ENCODE data around the gene ST6GALNAC3.
"Not testable (repeated sequence)": the region's sequence is repeated elsewhere in the genome, so short reads cannot be mapped to it uniquely, and the experiment has no call there.

ST6GALNAC3 gene

DNA sequence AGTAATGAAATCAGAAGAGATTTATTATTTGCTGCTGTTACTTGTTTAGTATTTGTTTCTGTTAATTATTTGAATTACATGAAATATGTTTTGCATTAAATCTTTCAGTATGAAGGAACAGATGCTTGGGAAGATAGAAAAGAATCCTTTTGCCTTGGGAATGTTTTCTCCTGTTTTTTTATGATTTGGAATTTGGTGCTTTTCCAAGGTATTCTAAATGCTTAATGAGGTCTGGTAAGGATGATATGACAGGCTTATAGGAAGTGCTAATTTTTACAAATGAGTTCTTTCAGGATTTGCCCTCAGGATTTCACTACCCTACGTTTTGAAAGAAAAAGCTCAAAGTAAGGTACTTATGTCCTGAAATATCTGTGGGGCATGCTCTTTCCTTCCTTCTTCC is 25.6 kb upstream of the ST6GALNAC3 start:
- H3K27me3 ChIP-seq (ENCODE audit: control insufficient read depth in 2 of 2, insufficient read depth in 2 of 2, low read length in 2 of 2) = no peaks in the 10 kb centered on the region
- no peak overlapping the region for H3K4me3 ChIP-seq (ENCODE audit: low read length in 2 of 2)
- no peak overlapping the region for H3K27ac ChIP-seq (ENCODE audit: low read depth in 2 of 2, low read length in 2 of 2)
- no peaks in the 10 kb centered on the region for H3K4me1 ChIP-seq (ENCODE audit: control insufficient read depth in 2 of 2, insufficient read depth in 2 of 2, low read length in 2 of 2)
- no peak overlapping the region for H3K9ac ChIP-seq (ENCODE audit: low read depth in 1 of 2, low read length in 2 of 2)
- no peaks in the 10 kb centered on the region for H3K9me3 ChIP-seq (ENCODE audit: control insufficient read depth in 2 of 2, low read length in 2 of 2)
- no peaks in the 10 kb centered on the region for H3K36me3 ChIP-seq (ENCODE audit: control insufficient read depth in 2 of 2, insufficient read depth in 2 of 2, low read length in 2 of 2)

DNA sequence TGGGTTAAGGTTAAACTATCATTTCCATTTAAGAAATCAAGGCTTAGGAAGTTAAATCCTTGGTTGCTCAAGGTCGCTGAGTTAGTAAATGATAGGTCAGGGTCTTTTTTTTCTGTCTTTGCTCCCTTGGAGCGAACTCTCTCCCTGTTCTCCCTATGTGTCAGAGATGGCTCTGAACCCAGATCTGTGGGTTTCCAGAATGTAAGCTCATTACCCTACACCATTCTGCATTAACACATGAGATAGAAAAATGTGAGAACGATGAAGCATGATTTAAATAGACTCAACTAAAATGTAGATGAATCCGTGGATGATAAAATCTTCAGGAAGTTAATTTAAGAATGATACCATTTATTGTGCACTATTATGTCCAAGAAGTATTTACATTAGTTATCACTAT is 25.0 kb upstream of the ST6GALNAC3 start:
- H3K4me1 ChIP-seq (ENCODE audit: control insufficient read depth in 2 of 2, insufficient read depth in 2 of 2, low read length in 2 of 2) = no peaks in the 10 kb centered on the region
- H3K9me3 ChIP-seq (ENCODE audit: control insufficient read depth in 2 of 2, low read length in 2 of 2) = no peaks in the 10 kb centered on the region
- H3K36me3 ChIP-seq (ENCODE audit: control insufficient read depth in 2 of 2, insufficient read depth in 2 of 2, low read length in 2 of 2) = no peaks in the 10 kb centered on the region
- no peaks in the 10 kb centered on the region for H3K27me3 ChIP-seq (ENCODE audit: control insufficient read depth in 2 of 2, insufficient read depth in 2 of 2, low read length in 2 of 2)
- no peak overlapping the region for H3K4me3 ChIP-seq (ENCODE audit: low read length in 2 of 2)
- no peak overlapping the region for H3K9ac ChIP-seq (ENCODE audit: low read depth in 1 of 2, low read length in 2 of 2)
- no peak overlapping the region for H3K27ac ChIP-seq (ENCODE audit: low read depth in 2 of 2, low read length in 2 of 2)

DNA sequence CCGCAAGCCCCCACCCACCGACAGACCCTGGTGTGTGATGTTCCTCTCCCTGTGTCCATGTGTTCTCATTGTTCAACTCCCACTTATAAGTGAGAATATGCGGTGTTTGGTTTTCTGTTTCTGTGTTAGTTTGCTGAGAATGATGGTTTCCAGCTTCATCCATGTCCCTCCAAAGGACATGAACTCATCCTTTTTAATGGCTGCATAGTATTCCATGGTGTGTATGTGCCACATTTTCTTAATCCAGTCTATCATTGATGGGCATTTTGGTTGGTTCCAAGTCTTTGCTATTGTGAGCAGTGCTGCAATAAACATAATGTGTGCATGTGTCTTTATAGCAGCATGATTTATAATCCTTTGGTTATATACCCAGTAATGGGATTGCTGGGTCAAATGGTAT is 24.5 kb upstream of the ST6GALNAC3 start:
- not testable (repeated sequence) for H3K36me3 ChIP-seq (ENCODE audit: control insufficient read depth in 2 of 2, insufficient read depth in 2 of 2, low read length in 2 of 2); H3K4me1 ChIP-seq (ENCODE audit: control insufficient read depth in 2 of 2, insufficient read depth in 2 of 2, low read length in 2 of 2); H3K9me3 ChIP-seq (ENCODE audit: control insufficient read depth in 2 of 2, low read length in 2 of 2); H3K9ac ChIP-seq (ENCODE audit: low read depth in 1 of 2, low read length in 2 of 2); H3K27ac ChIP-seq (ENCODE audit: low read depth in 2 of 2, low read length in 2 of 2); H3K27me3 ChIP-seq (ENCODE audit: control insufficient read depth in 2 of 2, insufficient read depth in 2 of 2, low read length in 2 of 2); H3K4me3 ChIP-seq (ENCODE audit: low read length in 2 of 2)

DNA sequence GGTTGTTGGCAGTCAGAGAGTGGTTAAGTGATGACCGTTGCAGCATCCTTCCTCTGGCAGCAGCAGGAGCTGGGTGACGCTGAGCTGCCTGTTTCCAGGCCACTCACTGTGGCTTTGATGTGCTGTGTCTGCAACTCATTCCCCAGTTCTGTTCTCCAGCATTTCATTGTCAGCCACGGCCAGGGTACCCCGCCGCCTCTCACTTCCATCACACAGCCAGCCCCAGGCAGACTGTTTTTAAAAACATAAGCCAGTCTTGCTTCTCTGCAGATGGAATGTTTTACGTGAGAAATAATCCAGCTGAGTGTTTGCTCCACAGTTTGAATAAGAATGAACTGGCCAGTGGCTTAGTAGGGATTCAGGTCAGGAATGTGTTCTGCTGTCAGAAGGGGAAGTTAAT is 21.5 kb upstream of the ST6GALNAC3 start:
- H3K4me1 ChIP-seq (ENCODE audit: control insufficient read depth in 2 of 2, insufficient read depth in 2 of 2, low read length in 2 of 2) = no peaks in the 10 kb centered on the region
- H3K4me3 ChIP-seq (ENCODE audit: low read length in 2 of 2) = no peak overlapping the region
- H3K36me3 ChIP-seq (ENCODE audit: control insufficient read depth in 2 of 2, insufficient read depth in 2 of 2, low read length in 2 of 2) = no peaks in the 10 kb centered on the region
- no peaks in the 10 kb centered on the region for H3K9me3 ChIP-seq (ENCODE audit: control insufficient read depth in 2 of 2, low read length in 2 of 2)
- no peak overlapping the region for H3K9ac ChIP-seq (ENCODE audit: low read depth in 1 of 2, low read length in 2 of 2)
- H3K27me3 ChIP-seq (ENCODE audit: control insufficient read depth in 2 of 2, insufficient read depth in 2 of 2, low read length in 2 of 2) = no peaks in the 10 kb centered on the region
- H3K27ac ChIP-seq (ENCODE audit: low read depth in 2 of 2, low read length in 2 of 2) = no peak overlapping the region

DNA sequence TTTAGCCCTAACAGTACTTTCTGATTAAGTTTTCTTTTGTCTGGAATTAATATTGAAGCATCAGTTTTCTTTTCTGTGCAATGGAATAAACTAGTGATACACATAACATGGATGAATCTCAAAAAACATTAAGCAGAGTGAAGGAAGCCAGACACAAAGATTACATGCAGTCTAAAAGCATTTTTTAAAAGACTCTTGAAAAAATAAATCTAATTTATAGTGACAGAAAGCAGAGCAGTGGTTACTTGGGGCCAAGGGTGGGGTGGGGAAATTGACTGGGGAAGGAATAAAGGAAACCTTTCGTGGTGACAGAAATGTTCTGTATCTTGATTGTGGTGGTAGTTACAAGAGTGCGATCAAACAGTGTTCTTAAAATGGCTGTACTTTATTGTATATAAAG is 20.2 kb upstream of the ST6GALNAC3 start:
- Histone ChIP-seq H3K4me1 (ENCODE audit: control insufficient read depth in 2 of 2, insufficient read depth in 2 of 2, low read length in 2 of 2) (no peaks in the 10 kb centered on the region), H3K27ac (ENCODE audit: low read depth in 2 of 2, low read length in 2 of 2) (no peak overlapping the region), H3K9ac (ENCODE audit: low read depth in 1 of 2, low read length in 2 of 2) (no peak overlapping the region), H3K4me3 (ENCODE audit: low read length in 2 of 2) (no peak overlapping the region), H3K36me3 (ENCODE audit: control insufficient read depth in 2 of 2, insufficient read depth in 2 of 2, low read length in 2 of 2) (no peaks in the 10 kb centered on the region), H3K9me3 (ENCODE audit: control insufficient read depth in 2 of 2, low read length in 2 of 2) (no peaks in the 10 kb centered on the region), H3K27me3 (ENCODE audit: control insufficient read depth in 2 of 2, insufficient read depth in 2 of 2, low read length in 2 of 2) (no peaks in the 10 kb centered on the region)

DNA sequence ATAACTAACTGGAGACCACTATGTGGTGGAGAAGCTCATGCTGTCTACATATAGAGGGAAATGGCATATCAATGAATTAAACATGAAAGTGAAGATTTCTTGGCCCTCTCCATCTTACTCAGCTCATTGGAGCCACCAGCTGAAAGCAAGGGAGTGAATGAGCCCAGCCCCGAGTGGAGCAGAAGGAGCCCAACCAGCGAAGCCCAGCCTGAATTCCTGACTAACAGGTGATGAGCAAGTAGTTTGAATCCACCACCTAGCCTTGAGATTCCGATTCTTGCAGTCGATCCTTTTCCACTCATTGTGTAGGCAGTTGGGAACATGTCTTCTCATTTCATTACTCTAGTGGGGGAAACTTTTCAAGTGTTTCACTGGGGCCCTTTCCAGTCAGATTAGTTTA is 18.6 kb upstream of the ST6GALNAC3 start:
- no peak overlapping the region for H3K4me3 ChIP-seq (ENCODE audit: low read length in 2 of 2)
- no peak overlapping the region for H3K27ac ChIP-seq (ENCODE audit: low read depth in 2 of 2, low read length in 2 of 2)
- no peaks in the 10 kb centered on the region for H3K36me3 ChIP-seq (ENCODE audit: control insufficient read depth in 2 of 2, insufficient read depth in 2 of 2, low read length in 2 of 2)
- no peaks in the 10 kb centered on the region for H3K9me3 ChIP-seq (ENCODE audit: control insufficient read depth in 2 of 2, low read length in 2 of 2)
- no peak overlapping the region for H3K9ac ChIP-seq (ENCODE audit: low read depth in 1 of 2, low read length in 2 of 2)
- H3K4me1 ChIP-seq (ENCODE audit: control insufficient read depth in 2 of 2, insufficient read depth in 2 of 2, low read length in 2 of 2) = no peaks in the 10 kb centered on the region
- no peaks in the 10 kb centered on the region for H3K27me3 ChIP-seq (ENCODE audit: control insufficient read depth in 2 of 2, insufficient read depth in 2 of 2, low read length in 2 of 2)

DNA sequence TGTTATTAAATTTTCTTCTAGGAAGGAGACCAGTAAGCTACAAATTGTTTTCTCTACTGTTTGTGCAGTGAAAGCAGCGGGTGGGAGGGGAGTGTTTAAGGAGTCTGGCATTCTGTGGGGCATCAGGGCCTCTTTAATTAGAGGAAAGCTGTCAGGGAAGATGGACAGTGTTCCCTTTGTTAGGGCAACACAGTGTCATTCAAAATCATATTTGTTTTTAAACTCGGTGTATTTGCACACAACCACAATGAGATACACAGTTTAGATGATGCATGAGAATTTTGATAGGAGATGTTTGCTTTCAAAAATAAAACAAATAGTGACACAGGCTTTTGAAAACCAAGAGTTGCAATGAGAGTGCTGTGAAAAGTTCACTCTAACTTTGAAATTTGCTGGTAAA is 15.1 kb upstream of the ST6GALNAC3 start:
- Histone ChIP-seq H3K9ac (ENCODE audit: low read depth in 1 of 2, low read length in 2 of 2) (no peak overlapping the region), H3K4me1 (ENCODE audit: control insufficient read depth in 2 of 2, insufficient read depth in 2 of 2, low read length in 2 of 2) (no peaks in the 10 kb centered on the region), H3K4me3 (ENCODE audit: low read length in 2 of 2) (no peak overlapping the region), H3K36me3 (ENCODE audit: control insufficient read depth in 2 of 2, insufficient read depth in 2 of 2, low read length in 2 of 2) (no peaks in the 10 kb centered on the region), H3K27ac (ENCODE audit: low read depth in 2 of 2, low read length in 2 of 2) (no peak overlapping the region), H3K9me3 (ENCODE audit: control insufficient read depth in 2 of 2, low read length in 2 of 2) (no peaks in the 10 kb centered on the region), H3K27me3 (ENCODE audit: control insufficient read depth in 2 of 2, insufficient read depth in 2 of 2, low read length in 2 of 2) (no peaks in the 10 kb centered on the region)

DNA sequence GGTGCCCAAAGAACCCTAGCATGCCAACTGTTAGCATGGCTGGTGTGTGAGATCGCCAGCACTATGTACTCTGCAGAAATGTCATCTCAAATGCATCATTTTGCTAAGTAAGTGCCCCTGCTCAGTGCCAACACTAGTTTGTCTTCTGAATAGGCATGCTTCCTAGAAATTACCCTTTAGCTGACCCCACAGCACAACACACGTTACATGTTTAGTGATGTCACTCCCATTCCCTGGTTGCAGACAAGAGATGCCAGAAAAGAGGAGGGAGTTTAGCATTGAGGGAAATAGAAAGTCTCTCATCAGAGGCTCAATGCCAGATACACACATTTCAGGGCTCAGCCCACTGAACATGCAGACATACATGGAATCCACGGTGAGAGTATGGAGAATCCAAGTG is 9.3 kb upstream of the ST6GALNAC3 start:
- H3K4me1 ChIP-seq (ENCODE audit: control insufficient read depth in 2 of 2, insufficient read depth in 2 of 2, low read length in 2 of 2) = peaks cover 0 to 3% of the 10 kb centered on the region in 2 donors
- H3K27ac ChIP-seq (ENCODE audit: low read depth in 2 of 2, low read length in 2 of 2) = no peak overlapping the region
- H3K9ac ChIP-seq (ENCODE audit: low read depth in 1 of 2, low read length in 2 of 2) = no peak overlapping the region
- no peak overlapping the region for H3K4me3 ChIP-seq (ENCODE audit: low read length in 2 of 2)
- no peaks in the 10 kb centered on the region for H3K27me3 ChIP-seq (ENCODE audit: control insufficient read depth in 2 of 2, insufficient read depth in 2 of 2, low read length in 2 of 2)
- H3K36me3 ChIP-seq (ENCODE audit: control insufficient read depth in 2 of 2, insufficient read depth in 2 of 2, low read length in 2 of 2) = no peaks in the 10 kb centered on the region
- H3K9me3 ChIP-seq (ENCODE audit: control insufficient read depth in 2 of 2, low read length in 2 of 2) = no peaks in the 10 kb centered on the region

DNA sequence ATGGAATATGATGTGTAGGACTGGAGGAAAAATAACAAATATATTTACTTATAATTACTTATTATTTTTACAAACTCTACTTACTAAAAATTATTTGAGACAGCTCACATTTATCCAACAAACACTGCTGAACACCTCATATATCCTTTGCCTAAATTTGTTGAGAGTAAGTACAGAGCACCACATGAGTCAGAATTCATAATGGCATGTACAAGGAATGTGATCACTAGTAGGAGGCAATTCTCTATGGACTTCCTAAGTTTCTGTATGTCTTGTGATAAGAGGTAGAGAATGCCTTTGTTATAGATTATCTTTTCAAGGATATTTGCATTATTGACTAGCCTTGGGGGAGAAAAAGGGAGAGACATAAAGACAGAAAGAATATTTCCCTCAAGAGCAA is 8.2 kb upstream of the ST6GALNAC3 start:
- Histone ChIP-seq H3K9me3 (ENCODE audit: control insufficient read depth in 2 of 2, low read length in 2 of 2) (no peaks in the 10 kb centered on the region), H3K9ac (ENCODE audit: low read depth in 1 of 2, low read length in 2 of 2) (no peak overlapping the region), H3K27ac (ENCODE audit: low read depth in 2 of 2, low read length in 2 of 2) (no peak overlapping the region), H3K4me1 (ENCODE audit: control insufficient read depth in 2 of 2, insufficient read depth in 2 of 2, low read length in 2 of 2) (peaks cover 0 to 3% of the 10 kb centered on the region in 2 donors), H3K4me3 (ENCODE audit: low read length in 2 of 2) (no peak overlapping the region), H3K36me3 (ENCODE audit: control insufficient read depth in 2 of 2, insufficient read depth in 2 of 2, low read length in 2 of 2) (no peaks in the 10 kb centered on the region), H3K27me3 (ENCODE audit: control insufficient read depth in 2 of 2, insufficient read depth in 2 of 2, low read length in 2 of 2) (no peaks in the 10 kb centered on the region)

DNA sequence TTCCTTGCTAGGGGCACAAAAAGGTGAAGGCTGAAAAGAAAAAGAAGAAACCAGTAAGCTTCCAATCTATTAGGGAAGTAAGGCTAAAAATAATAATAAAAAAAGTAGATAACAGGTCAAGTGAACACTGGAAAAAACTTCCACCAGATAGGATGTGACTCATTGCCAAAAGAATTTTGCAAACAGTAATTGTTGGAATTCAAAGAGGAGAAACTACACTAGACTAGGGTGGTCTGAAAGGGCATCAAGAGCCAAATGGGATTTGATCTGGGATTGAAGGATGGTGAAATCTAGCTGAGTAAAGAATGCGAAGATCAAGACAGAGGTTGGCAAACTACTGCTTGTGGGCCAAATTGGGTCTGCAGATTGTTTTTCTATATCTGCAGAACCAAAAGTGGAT is 6.0 kb upstream of the ST6GALNAC3 start:
- H3K27ac ChIP-seq (ENCODE audit: low read depth in 2 of 2, low read length in 2 of 2) = no peak overlapping the region
- H3K4me3 ChIP-seq (ENCODE audit: low read length in 2 of 2) = no peak overlapping the region
- H3K36me3 ChIP-seq (ENCODE audit: control insufficient read depth in 2 of 2, insufficient read depth in 2 of 2, low read length in 2 of 2) = no peaks in the 10 kb centered on the region

DNA sequence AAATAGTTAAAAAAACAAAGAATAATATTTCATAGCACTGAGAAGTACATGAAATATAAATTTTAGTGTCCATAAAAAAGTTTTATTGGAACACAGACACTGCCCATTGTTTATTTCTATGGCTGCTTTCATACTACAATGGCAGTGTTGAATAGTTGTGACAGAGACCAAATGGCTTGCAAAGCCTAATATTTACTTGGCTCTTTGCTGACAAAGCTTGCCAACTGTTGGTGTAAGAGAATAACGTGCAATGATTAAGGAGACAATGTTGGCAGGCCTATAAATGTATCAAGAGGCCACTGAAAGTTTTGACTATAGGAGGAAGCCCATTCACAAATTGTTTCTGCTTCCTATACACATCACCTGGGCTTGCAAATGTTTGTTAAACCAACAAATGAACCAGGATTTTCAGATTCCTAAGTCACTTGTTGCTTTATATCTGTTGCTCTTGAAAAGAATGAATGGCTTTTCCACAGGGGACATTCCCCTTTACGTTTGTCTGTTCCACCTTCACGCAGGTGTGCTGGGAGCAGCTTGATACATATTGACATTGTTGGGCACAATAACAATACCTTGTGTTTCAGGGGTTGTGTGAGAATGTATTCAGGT is 5.5 kb upstream of the ST6GALNAC3 start:
- H3K4me3 ChIP-seq (ENCODE audit: low read length in 2 of 2) = no peak overlapping the region
- no peaks in the 10 kb centered on the region for H3K9me3 ChIP-seq (ENCODE audit: control insufficient read depth in 2 of 2, low read length in 2 of 2)
- no peak overlapping the region for H3K9ac ChIP-seq (ENCODE audit: low read depth in 1 of 2, low read length in 2 of 2)
- peaks cover 0 to 3% of the 10 kb centered on the region in 2 donors for H3K4me1 ChIP-seq (ENCODE audit: control insufficient read depth in 2 of 2, insufficient read depth in 2 of 2, low read length in 2 of 2)
- no peaks in the 10 kb centered on the region for H3K36me3 ChIP-seq (ENCODE audit: control insufficient read depth in 2 of 2, insufficient read depth in 2 of 2, low read length in 2 of 2)
- no peaks in the 10 kb centered on the region for H3K27me3 ChIP-seq (ENCODE audit: control insufficient read depth in 2 of 2, insufficient read depth in 2 of 2, low read length in 2 of 2)
- H3K27ac ChIP-seq (ENCODE audit: low read depth in 2 of 2, low read length in 2 of 2) = no peak overlapping the region

More for the DNA sequence above, 6.0 kb upstream of the ST6GALNAC3 start:
- H3K9me3 ChIP-seq (ENCODE audit: control insufficient read depth in 2 of 2, low read length in 2 of 2) = no peaks in the 10 kb centered on the region
- H3K4me1 ChIP-seq (ENCODE audit: control insufficient read depth in 2 of 2, insufficient read depth in 2 of 2, low read length in 2 of 2) = peaks cover 0 to 3% of the 10 kb centered on the region in 2 donors
- no peaks in the 10 kb centered on the region for H3K27me3 ChIP-seq (ENCODE audit: control insufficient read depth in 2 of 2, insufficient read depth in 2 of 2, low read length in 2 of 2)
- H3K9ac ChIP-seq (ENCODE audit: low read depth in 1 of 2, low read length in 2 of 2) = no peak overlapping the region
